Pancreas (tissue), 10 donors: ENCODE data around the gene UQCC5. TPM values are rescaled to one million over a fixed set of nuclear protein-coding genes. Genes with fewer than 3 reads are reported as not detected.

Source experiments
- ATAC-seq, 4 donors: fragments of 200-7000 bp; cut with Tn5 transposase; one replicate each; pipeline versions ENCODE4 v1.8.0 to v1.9.1; 2020; ENCODE audit warnings: mild to moderate bottlenecking in 4 of 4, moderate library complexity in 4 of 4
- DNase-seq, 6 donors: peaks; one replicate each; pipeline ENCODE4 v3.0.0-alpha.2; 2020
- FAIRE-seq: peaks from 2 replicates; lab custom pipeline; 2012; peaks lifted over from hg19 to GRCh38; lab: Jason Lieb, UNC
- H3K27ac ChIP-seq, 4 donors: fragments of 200-600 bp; sonication (generic); 1 replicate in 3 of 4; 2 replicates in 1 of 4; pipeline versions ENCODE4 v1.5.0 to v1.8.0; 2020
- H3K27me3 ChIP-seq, 4 donors: fragments of 200-600 bp; one replicate each; pipeline ENCODE4 v1.8.0; 2021
- H3K36me3 ChIP-seq, 3 donors: fragments of 200-600 bp; sonication (generic) in 1 of 3; one replicate each; pipeline versions ENCODE4 v1.5.0 to v1.8.0; 2020 to 2021
- H3K4me1 ChIP-seq, 3 donors: fragments of 200-600 bp; one replicate each; pipeline ENCODE4 v1.8.0; 2021
- H3K4me3 ChIP-seq, 4 donors: fragments of 200-600 bp; sonication (generic) in 2 of 4; one replicate each; pipeline versions ENCODE4 v1.5.0 to v1.8.0; 2020 to 2021
- H3K9me3 ChIP-seq, 4 donors: fragments of 200-600 bp; one replicate each; pipeline ENCODE4 v1.8.0; 2021
- CTCF ChIP-seq, 4 donors: fragments of 200-600 bp; sonication (generic) in 3 of 4; IDR thresholded peaks; one replicate each; pipeline versions ENCODE4 v1.5.0 to v1.8.0; 2021; ENCODE audit warnings: antibody characterized with exemption in 4 of 4
- WGBS, 2 donors: extraction: QIAGEN DNeasy Blood & Tissue Kit; methylation state at CpG; one replicate each; pipeline ENCODE4 v1.1.7; 2013; 5-methylcytosine and 5-hydroxymethylcytosine counted together
- intact Hi-C, 3 donors: fragments of 100-400 bp; cut with DNase I; formaldehyde crosslinking; loops; one replicate each; pipeline versions ENCODE4 v1.11.1 to v1.14.2; 2022
- polyA plus RNA-seq, 2 donors: library from polyadenylated mRNA; stranded (reverse); fragments of 200-250 nt; gene quantifications; one replicate each; pipeline ENCODE4 v1.2.3, GENCODE V29; 2013
- total RNA-seq, 6 donors: library from RNA; stranded (reverse); fragmentation: NEBNext Ultra II Directional in 4 of 6; extraction: Animal tissue kit (Norgen Biotek cat#: 25700) in 4 of 6; gene quantifications; one replicate each; pipeline versions ENCODE4 v1.2.1 to v1.2.4, GENCODE V29; 2021 to 2023
- donor health status: healthy with polysubstance abuse.
- donor health status: DM: no; HTN: no; CAD: no; lungs with moderate emphysema.
- donor health status: DM: no; HTN: no; CAD: no.
- donor health status: control.
- donor health status: control.
- donor health status: Bipolar disorder and iron deficiency.
- donor health status: DM: yes; HTN: yes; CAD: no.
- donor health status: DM: no; HTN: no; CAD: no.
- donor health status: DM: no; HTN: no; CAD: no.
- donor health status: DM: yes; HTN: yes; CAD: no.

The UQCC5 gene
- total and polyA plus RNA-seq, 8 donors: 5.0 to 41.8 (median 7.7) TPM

GRCh38 chr3:52561028-52561747, 24.8 kb downstream of the UQCC5 start:
- intact Hi-C loops: no loop called here
- Histone ChIP-seq H3K36me3 (peaks cover 0 to 33% (median 24%) of the 10 kb centered on the region in 3 donors), H3K4me1 (peaks cover 6 to 8% (median 8%) of the 10 kb centered on the region in 3 donors), H3K27me3 (no peaks in the 10 kb centered on the region), H3K4me3 (no peak overlapping the region), H3K27ac (no peak overlapping the region), H3K9me3 (no peaks in the 10 kb centered on the region)
- 75 to 78% methylated on average over 4 of the region's 4 CpGs for WGBS, 2 donors
- ATAC-seq (no peak), FAIRE-seq (no peak), DNase-seq (no peak)
- TF ChIP-seq CTCF (IDR thresholded peaks at IDR 0.05): no peak

- DNase-seq (no peak), FAIRE-seq (no peak), ATAC-seq (no peak)
- no peak overlapping the region for H3K27ac ChIP-seq
- WGBS, 2 donors: 94 to 96% methylated on average over 2 of the region's 2 CpGs
- no peaks in the 10 kb centered on the region for H3K27me3 ChIP-seq
- no peak for TF ChIP-seq CTCF (IDR thresholded peaks at IDR 0.05)
- H3K4me3 ChIP-seq: no peak overlapping the region
- no peaks in the 10 kb centered on the region for H3K4me1 ChIP-seq
- no peaks in the 10 kb centered on the region for H3K9me3 ChIP-seq
- peaks cover 0 to 33% (median 17%) of the 10 kb centered on the region in 3 donors for H3K36me3 ChIP-seq
- intact Hi-C loops: no loop called here
These were observed 27.6 kb downstream of the UQCC5 start for GRCh38 chr3:52563984-52564383.

GRCh38 chr3:52568069-52568468, 31.7 kb downstream of the UQCC5 start:
- intact Hi-C loops: no loop called here
- TF ChIP-seq CTCF (IDR thresholded peaks at IDR 0.05): no peak
- no peak overlapping the region for H3K4me3 ChIP-seq
- peaks cover 0 to 9% (median 9%) of the 10 kb centered on the region in 3 donors for H3K36me3 ChIP-seq
- H3K27me3 ChIP-seq: no peaks in the 10 kb centered on the region
- FAIRE-seq: no peak
- ATAC-seq: no peak
- no peak overlapping the region for H3K27ac ChIP-seq
- DNase-seq: no peak
- no peaks in the 10 kb centered on the region for H3K4me1 ChIP-seq
- 95 to 97% methylated on average over 2 of the region's 2 CpGs for WGBS, 2 donors
- no peaks in the 10 kb centered on the region for H3K9me3 ChIP-seq

- ATAC-seq (no peak), FAIRE-seq (no peak), DNase-seq (no peak)
- Histone ChIP-seq H3K36me3 (peaks cover 0 to 8% (median 0%) of the 10 kb centered on the region in 3 donors), H3K9me3 (no peaks in the 10 kb centered on the region), H3K4me3 (no peak overlapping the region), H3K4me1 (no peaks in the 10 kb centered on the region), H3K27me3 (no peaks in the 10 kb centered on the region), H3K27ac (no peak overlapping the region)
- TF ChIP-seq CTCF (IDR thresholded peaks at IDR 0.05): no peak
- intact Hi-C loops: no loop called here
- 95 to 98% methylated on average over 4 of the region's 4 CpGs for WGBS, 2 donors
These were observed 33.7 kb downstream of the UQCC5 start for GRCh38 chr3:52570076-52570475.

GRCh38 chr3:52572221-52572620, 35.8 kb downstream of the UQCC5 start:
- no peaks in the 10 kb centered on the region for H3K9me3 ChIP-seq
- H3K4me1 ChIP-seq: no peaks in the 10 kb centered on the region
- no peak for DNase-seq
- peaks cover 0 to 17% (median 5%) of the 10 kb centered on the region in 3 donors for H3K36me3 ChIP-seq
- H3K4me3 ChIP-seq: no peak overlapping the region
- WGBS, 2 donors: 61 to 63% methylated on average over 6 of the region's 6 CpGs
- ATAC-seq: no peak
- intact Hi-C loops: no loop called here
- H3K27ac ChIP-seq: no peak overlapping the region
- TF ChIP-seq CTCF (IDR thresholded peaks at IDR 0.05): no peak
- no peak for FAIRE-seq
- H3K27me3 ChIP-seq: no peaks in the 10 kb centered on the region
